ENCODE results near the gene WWP2. TPM values are rescaled to one million over a fixed set of nuclear protein-coding genes. Genes with fewer than 3 reads are reported as not detected.

The WWP2 gene
- total and polyA plus RNA-seq, 2 experiments from 2014 or later = 19.9 to 23.1 TPM

DNA sequence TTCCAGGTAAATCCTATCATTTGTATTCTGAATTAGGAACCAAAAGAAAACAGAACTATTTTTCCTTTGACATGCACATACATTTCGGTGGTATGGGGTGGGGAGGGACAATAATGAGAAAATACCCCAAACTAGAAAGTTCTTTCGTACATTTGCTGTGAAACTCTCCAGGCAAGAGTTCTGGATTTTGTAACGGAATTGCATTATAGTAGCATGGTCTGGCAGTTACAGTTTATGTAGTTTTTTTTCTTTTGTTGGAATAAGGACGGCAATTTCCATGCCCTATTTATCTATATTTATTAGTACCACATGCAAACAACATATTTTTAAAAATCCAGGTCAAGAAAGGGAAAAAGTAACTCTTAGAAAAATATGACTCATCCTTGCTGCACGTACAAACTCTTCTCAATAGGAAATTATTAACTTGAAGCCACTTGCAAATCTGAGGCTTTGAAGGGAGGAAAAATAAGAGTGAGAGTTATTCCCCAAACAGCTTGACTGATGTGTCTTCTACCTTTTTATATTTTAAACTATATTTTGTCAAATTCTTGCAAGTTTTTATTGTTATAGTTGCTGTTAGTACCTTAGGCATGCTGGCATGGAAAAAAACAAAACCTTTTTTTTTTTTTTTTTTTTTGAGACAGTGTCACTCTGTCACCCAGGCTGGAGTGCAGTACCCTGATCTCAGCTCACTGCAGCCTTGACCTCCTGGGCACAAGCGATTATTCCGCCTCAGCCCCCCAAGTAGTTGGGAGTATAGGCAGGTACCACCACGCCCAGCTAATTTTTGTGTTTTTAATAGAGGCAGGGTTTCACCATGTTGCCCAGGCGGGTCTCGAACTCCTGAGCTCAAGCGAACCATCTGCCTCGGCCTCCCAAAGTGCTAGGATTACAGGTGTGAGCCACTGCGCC lies 69.3 kb downstream of the WWP2 start:
- Histone ChIP-seq H3K27ac (peak overlapping the region; percentile 97), H3K36me3 (replicated peaks; ENCODE audit: insufficient read depth, low read depth) (no peaks in the 10 kb centered on the region), H2AFZ (no peak overlapping the region), H3K4me1 (ENCODE audit: insufficient read depth) (peaks cover 39% of the 10 kb centered on the region), H3K27me3 (no peaks in the 10 kb centered on the region), H4K20me1 (ENCODE audit: insufficient read depth, poor library complexity, severe bottlenecking) (no peaks in the 10 kb centered on the region), H3K4me2 (peak overlapping the region; percentile 41), H3K79me2 (no peaks in the 10 kb centered on the region), H3K9me3 (ENCODE audit: low read depth) (no peaks in the 10 kb centered on the region), H3K4me3 (no peak overlapping the region), H3K9me2 (replicated peaks; ENCODE audit: insufficient read depth) (no peaks in the 10 kb centered on the region)
- no peak for TF ChIP-seq CTCF (IDR thresholded peaks at IDR 0.05; ENCODE audit: poor library complexity)
- TF ChIP-seq EZH2 (IDR thresholded peaks at IDR 0.05; ENCODE audit: borderline replicate concordance) = no peak
- no peak for TF ChIP-seq EZH2phosphoT487 (IDR thresholded peaks at IDR 0.05; ENCODE audit: low read depth, severe bottlenecking, unreplicated experiment)
- no peak for DNase-seq (ENCODE audit: low spot score)
- WGBS (ENCODE audit: low lambda C conversion rate, missing lambda C conversion rate) = 69% methylated on average over 13 of the region's 13 CpGs

DNA sequence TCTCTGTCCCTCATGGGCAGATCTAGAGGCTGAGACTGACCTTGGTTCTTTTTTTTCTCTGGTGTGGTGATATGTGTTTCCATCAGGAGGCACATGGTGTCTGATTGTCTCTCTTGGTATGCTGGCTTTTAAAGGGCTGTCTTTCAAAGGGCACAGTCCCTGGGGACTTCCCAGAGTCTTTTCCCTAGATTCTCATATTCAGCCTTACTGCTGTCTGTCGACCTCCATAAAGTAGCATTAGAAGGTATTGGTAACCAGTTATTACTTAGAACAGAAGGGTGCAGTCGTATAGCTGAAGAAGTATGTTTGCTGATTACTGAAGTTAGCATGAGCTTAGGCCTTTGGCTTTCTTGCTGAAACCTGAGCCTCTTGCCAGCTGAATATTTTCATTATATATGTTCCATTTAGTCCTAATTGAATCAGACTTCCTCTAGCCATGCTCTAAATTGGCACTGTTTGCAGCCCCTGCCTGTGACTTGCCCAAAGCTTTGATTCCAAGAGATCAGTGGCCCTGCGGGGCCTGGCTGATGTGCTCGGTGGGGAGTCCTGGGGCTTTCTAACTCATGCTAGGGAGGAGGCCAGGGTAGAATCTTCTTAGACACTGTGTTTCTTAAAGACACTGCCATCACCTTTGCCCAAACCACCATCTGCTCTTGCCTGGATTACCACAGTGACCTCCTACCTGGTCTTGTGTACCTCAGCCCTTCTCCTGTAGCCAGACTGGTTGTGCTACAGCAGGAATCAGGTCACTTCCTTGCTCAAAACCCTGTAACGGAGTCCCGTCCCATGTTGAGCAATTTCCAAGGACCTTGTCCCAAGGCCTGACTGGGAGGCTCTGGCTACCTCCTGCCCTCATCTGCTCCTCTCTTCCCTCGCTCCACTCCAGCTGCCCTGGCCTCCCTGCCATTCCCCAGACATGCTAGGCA lies 71.5 kb downstream of the WWP2 start:
- H3K27me3 ChIP-seq = no peaks in the 10 kb centered on the region
- no peak for TF ChIP-seq EZH2phosphoT487 (IDR thresholded peaks at IDR 0.05; ENCODE audit: low read depth, severe bottlenecking, unreplicated experiment)
- TF ChIP-seq EZH2 (IDR thresholded peaks at IDR 0.05; ENCODE audit: borderline replicate concordance) = no peak
- TF ChIP-seq CTCF (IDR thresholded peaks at IDR 0.05; ENCODE audit: poor library complexity) = no peak
- peak; percentile 38 for DNase-seq (ENCODE audit: low spot score)
- H3K27ac ChIP-seq = peak overlapping the region; percentile 28
- H3K9me2 ChIP-seq (replicated peaks; ENCODE audit: insufficient read depth) = no peaks in the 10 kb centered on the region
- no peaks in the 10 kb centered on the region for H3K79me2 ChIP-seq
- no peak overlapping the region for H3K4me2 ChIP-seq
- H3K4me1 ChIP-seq (ENCODE audit: insufficient read depth) = peaks cover 40% of the 10 kb centered on the region
- H4K20me1 ChIP-seq (ENCODE audit: insufficient read depth, poor library complexity, severe bottlenecking) = no peaks in the 10 kb centered on the region
- H3K36me3 ChIP-seq (replicated peaks; ENCODE audit: insufficient read depth, low read depth) = no peaks in the 10 kb centered on the region
- no peak overlapping the region for H3K4me3 ChIP-seq
- WGBS (ENCODE audit: low lambda C conversion rate, missing lambda C conversion rate) = 57% methylated on average over 7 of the region's 7 CpGs
- no peaks in the 10 kb centered on the region for H3K9me3 ChIP-seq (ENCODE audit: low read depth)
- H2AFZ ChIP-seq = no peak overlapping the region

DNA sequence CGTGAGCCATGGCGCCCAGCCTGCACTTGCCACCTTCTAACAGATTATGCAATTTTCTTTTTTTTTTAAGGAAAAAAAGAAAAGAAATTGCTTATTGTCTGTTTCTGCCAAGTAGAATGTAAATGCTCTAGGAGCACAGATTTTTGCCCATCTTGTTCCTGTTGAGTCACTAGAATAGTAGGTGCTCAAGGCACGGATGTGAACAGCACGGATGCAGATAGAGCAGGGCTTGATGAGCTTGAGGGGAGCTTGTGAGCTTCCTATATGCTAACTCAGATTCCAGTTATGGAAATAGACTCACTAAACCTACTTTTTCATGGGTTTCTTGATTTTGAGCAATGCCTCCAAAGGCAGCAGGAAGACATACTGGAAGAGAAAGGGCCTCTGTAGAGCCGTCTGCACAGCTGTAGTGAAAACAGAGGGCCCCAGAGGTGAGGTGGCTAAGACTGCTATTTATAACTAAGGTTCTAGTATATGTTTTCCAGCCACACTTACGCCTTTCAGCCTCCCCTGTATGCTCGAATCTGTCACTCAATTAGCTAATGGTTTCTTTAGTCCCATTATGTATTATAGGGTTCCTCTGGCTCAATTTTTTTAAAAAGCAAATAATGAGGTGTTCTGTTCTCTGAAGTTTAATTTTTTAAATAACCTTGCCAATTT lies 72.8 kb downstream of the WWP2 start:
- Histone ChIP-seq H3K36me3 (replicated peaks; ENCODE audit: insufficient read depth, low read depth) (no peaks in the 10 kb centered on the region), H4K20me1 (ENCODE audit: insufficient read depth, poor library complexity, severe bottlenecking) (no peaks in the 10 kb centered on the region), H3K4me2 (no peak overlapping the region), H3K4me3 (no peak overlapping the region), H3K79me2 (no peaks in the 10 kb centered on the region), H2AFZ (no peak overlapping the region), H3K27ac (no peak overlapping the region), H3K9me2 (replicated peaks; ENCODE audit: insufficient read depth) (no peaks in the 10 kb centered on the region), H3K4me1 (ENCODE audit: insufficient read depth) (peaks cover 47% of the 10 kb centered on the region), H3K27me3 (no peaks in the 10 kb centered on the region), H3K9me3 (ENCODE audit: low read depth) (no peaks in the 10 kb centered on the region)
- WGBS (ENCODE audit: low lambda C conversion rate, missing lambda C conversion rate) = 84% methylated on average over 7 of the region's 7 CpGs
- no peak for DNase-seq (ENCODE audit: low spot score)
- TF ChIP-seq EZH2 (IDR thresholded peaks at IDR 0.05; ENCODE audit: borderline replicate concordance) = no peak
- TF ChIP-seq CTCF (IDR thresholded peaks at IDR 0.05; ENCODE audit: poor library complexity) = no peak
- TF ChIP-seq EZH2phosphoT487 (IDR thresholded peaks at IDR 0.05; ENCODE audit: low read depth, severe bottlenecking, unreplicated experiment) = no peak
